ENCODE results near the gene CARF.

DNA sequence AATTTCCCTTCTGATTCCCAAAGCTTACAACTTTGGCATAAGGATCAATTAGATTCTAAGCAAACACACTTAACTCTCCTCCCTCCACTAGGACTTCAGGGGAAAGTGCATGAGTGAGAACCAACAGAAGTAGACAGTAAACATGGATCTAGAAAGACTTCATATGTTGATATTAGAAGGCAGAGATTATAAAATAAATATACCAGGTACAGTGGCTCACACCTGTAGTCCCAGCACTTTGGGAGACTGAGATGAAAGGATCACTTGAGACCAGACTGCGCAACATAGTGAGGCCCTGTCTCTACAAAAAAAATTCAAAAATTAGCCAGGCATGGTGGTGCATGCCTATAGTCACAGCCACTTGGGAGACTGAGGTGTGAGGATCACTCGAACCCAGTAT, 118.5 kb downstream of the CARF start:
- TF ChIP-seq RAD21 (IDR thresholded peaks at IDR 0.05), result no peak
- no peak for TF ChIP-seq TAF1 (conservative IDR thresholded peaks at IDR 0.05)
- TF ChIP-seq, protein P1, sequence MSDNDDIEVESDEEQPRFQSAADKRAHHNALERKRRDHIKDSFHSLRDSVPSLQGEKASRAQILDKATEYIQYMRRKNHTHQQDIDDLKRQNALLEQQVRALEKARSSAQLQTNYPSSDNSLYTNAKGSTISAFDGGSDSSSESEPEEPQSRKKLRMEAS (IDR thresholded peaks at IDR 0.05), result no peak
- TF ChIP-seq, protein P2, sequence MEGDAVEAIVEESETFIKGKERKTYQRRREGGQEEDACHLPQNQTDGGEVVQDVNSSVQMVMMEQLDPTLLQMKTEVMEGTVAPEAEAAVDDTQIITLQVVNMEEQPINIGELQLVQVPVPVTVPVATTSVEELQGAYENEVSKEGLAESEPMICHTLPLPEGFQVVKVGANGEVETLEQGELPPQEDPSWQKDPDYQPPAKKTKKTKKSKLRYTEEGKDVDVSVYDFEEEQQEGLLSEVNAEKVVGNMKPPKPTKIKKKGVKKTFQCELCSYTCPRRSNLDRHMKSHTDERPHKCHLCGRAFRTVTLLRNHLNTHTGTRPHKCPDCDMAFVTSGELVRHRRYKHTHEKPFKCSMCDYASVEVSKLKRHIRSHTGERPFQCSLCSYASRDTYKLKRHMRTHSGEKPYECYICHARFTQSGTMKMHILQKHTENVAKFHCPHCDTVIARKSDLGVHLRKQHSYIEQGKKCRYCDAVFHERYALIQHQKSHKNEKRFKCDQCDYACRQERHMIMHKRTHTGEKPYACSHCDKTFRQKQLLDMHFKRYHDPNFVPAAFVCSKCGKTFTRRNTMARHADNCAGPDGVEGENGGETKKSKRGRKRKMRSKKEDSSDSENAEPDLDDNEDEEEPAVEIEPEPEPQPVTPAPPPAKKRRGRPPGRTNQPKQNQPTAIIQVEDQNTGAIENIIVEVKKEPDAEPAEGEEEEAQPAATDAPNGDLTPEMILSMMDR (IDR thresholded peaks at IDR 0.05; ENCODE audit: low read depth, low read length, missing input control), result no peak
- TF ChIP-seq, protein P3, sequence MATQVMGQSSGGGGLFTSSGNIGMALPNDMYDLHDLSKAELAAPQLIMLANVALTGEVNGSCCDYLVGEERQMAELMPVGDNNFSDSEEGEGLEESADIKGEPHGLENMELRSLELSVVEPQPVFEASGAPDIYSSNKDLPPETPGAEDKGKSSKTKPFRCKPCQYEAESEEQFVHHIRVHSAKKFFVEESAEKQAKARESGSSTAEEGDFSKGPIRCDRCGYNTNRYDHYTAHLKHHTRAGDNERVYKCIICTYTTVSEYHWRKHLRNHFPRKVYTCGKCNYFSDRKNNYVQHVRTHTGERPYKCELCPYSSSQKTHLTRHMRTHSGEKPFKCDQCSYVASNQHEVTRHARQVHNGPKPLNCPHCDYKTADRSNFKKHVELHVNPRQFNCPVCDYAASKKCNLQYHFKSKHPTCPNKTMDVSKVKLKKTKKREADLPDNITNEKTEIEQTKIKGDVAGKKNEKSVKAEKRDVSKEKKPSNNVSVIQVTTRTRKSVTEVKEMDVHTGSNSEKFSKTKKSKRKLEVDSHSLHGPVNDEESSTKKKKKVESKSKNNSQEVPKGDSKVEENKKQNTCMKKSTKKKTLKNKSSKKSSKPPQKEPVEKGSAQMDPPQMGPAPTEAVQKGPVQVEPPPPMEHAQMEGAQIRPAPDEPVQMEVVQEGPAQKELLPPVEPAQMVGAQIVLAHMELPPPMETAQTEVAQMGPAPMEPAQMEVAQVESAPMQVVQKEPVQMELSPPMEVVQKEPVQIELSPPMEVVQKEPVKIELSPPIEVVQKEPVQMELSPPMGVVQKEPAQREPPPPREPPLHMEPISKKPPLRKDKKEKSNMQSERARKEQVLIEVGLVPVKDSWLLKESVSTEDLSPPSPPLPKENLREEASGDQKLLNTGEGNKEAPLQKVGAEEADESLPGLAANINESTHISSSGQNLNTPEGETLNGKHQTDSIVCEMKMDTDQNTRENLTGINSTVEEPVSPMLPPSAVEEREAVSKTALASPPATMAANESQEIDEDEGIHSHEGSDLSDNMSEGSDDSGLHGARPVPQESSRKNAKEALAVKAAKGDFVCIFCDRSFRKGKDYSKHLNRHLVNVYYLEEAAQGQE (IDR thresholded peaks at IDR 0.05), result no peak
- no peak for TF ChIP-seq HNF4G (IDR thresholded peaks at IDR 0.05)
- TF ChIP-seq JUND (IDR thresholded peaks at IDR 0.05), result no peak
